HCT116 (cell line): Measurements from ENCODE around the gene CAND2. TPM values are rescaled to one million over a fixed set of nuclear protein-coding genes. Genes with fewer than 3 reads are reported as not detected.

Experiments used
- ATAC-seq: fragments of 200-7000 bp; cut with Tn5 transposase; 2 replicates; pipeline ENCODE4 v1.9.1; 2020; ENCODE audit warnings: mild to moderate bottlenecking, moderate library complexity
- BruUV-seq: library from RNA; stranded (reverse); fragments of 400-500 nt; replicated peaks from 2 replicates; lab custom pipeline; 2021; lab: Mats Ljungman, UMichigan
- CTCF ChIA-PET: fragments of 300-600 bp; sonication (Branson Sonifier 250); formaldehyde crosslinking; loops from one replicate; lab custom pipeline; 2021; ENCODE audit warnings: antibody characterized with exemption; lab: Charles Lee
- POLR2A ChIA-PET: fragments of 300-600, 350-600 bp; sonication (Branson Sonifier 250); formaldehyde crosslinking; loops from one replicate; lab custom pipeline; 2021; ENCODE audit warnings: antibody characterized with exemption; lab: Charles Lee
- RAD21 ChIA-PET, 2 experiments: fragments of 300-600 bp; sonication (Branson Sonifier 250); formaldehyde crosslinking; loops; one replicate each; lab custom pipeline; 2023; ENCODE audit warnings: low total read pairs in 2 of 2; ENCODE audit not compliant: uncharacterized antibody in 2 of 2, unreplicated experiment in 2 of 2, low non-redundant PET in 1 of 2; lab: Charles Lee
- DNase-seq: peaks from one replicate; pipeline ENCODE4 v3.0.0-alpha.2; 2010; ENCODE audit warnings: low read depth, low spot score
- H2AFZ ChIP-seq: fragments of 200-600 bp; shearing (Covaris generic), sonication (generic); 2 replicates; pipeline ENCODE4 v1.6.1; 2017; ENCODE audit warnings: low read depth, mixed run types, mixed read lengths, antibody characterized with exemption, low read length; ENCODE audit not compliant: poor library complexity, severe bottlenecking
- H3K27ac ChIP-seq: 2 replicates; pipeline ENCODE4 v1.5.1; 2012; ENCODE audit warnings: low read depth, low read length
- H3K27me3 ChIP-seq: fragments of 200-600 bp; sonication (generic); 2 replicates; pipeline ENCODE4 v1.6.1; 2016; ENCODE audit warnings: mixed run types, low read length, mixed read lengths; ENCODE audit not compliant: insufficient read depth
- H3K36me3 ChIP-seq, 2 experiments: fragments of 200-500 bp in 1 of 2; fragments of 200-600 bp in 1 of 2; sonication (Bioruptor generic) in 1 of 2; sonication (generic) in 1 of 2; 2 replicates each; pipeline versions ENCODE4 v1.5.1 to v1.6.1; 2014 to 2016; ENCODE audit warnings: low read length in 2 of 2, inconsistent platforms in 1 of 2, mixed read lengths in 1 of 2, mixed run types in 1 of 2; ENCODE audit not compliant: insufficient read depth in 2 of 2, control insufficient read depth in 1 of 2
- H3K4me1 ChIP-seq, 2 experiments: fragments of 200-600 bp in 1 of 2; sonication (generic) in 1 of 2; 2 replicates each; pipeline versions ENCODE4 v1.5.1 to v1.6.1; 2012 to 2017; ENCODE audit warnings: low read length in 2 of 2, inconsistent platforms in 1 of 2, mild to moderate bottlenecking in 1 of 2, mixed read lengths in 1 of 2, mixed run types in 1 of 2, moderate library complexity in 1 of 2; ENCODE audit not compliant: insufficient read depth in 2 of 2, control insufficient read depth in 1 of 2
- H3K4me2 ChIP-seq: fragments of 200-600 bp; sonication (generic); 2 replicates; pipeline ENCODE4 v1.6.1; 2017; ENCODE audit warnings: mixed run types, low read length, mixed read lengths
- H3K4me3 ChIP-seq, 2 experiments: fragments of 200-600 bp in 1 of 2; sonication (generic) in 1 of 2; replicated peaks in 1 of 2; 2 replicates each; pipeline ENCODE4 v1.5.1; 2011 to 2016; ENCODE audit warnings: low read length in 2 of 2, control low read depth in 1 of 2, low read depth in 1 of 2, mild to moderate bottlenecking in 1 of 2, mixed read lengths in 1 of 2, mixed run types in 1 of 2
- H3K79me2 ChIP-seq: fragments of 200-600 bp; sonication (generic); 2 replicates; pipeline ENCODE4 v1.6.1; 2017; ENCODE audit warnings: mild to moderate bottlenecking, mixed run types, low read length, moderate library complexity, mixed read lengths; ENCODE audit not compliant: insufficient read depth
- H3K9ac ChIP-seq: fragments of 200-600 bp; sonication (generic); 2 replicates; pipeline ENCODE4 v1.6.1; 2016; ENCODE audit warnings: low read length, mixed read lengths
- H3K9me2 ChIP-seq: fragments of 200-600 bp; sonication (generic), shearing (Covaris generic); 2 replicates; pipeline ENCODE4 v1.6.1; 2017; ENCODE audit warnings: mixed run types, mild to moderate bottlenecking, moderate library complexity; ENCODE audit not compliant: insufficient read depth
- H3K9me3 ChIP-seq, 2 experiments: fragments of 200-500 bp in 1 of 2; fragments of 200-600 bp in 1 of 2; sonication (Bioruptor generic) in 1 of 2; sonication (generic) in 1 of 2; 2 replicates each; pipeline ENCODE4 v1.6.1; 2014 to 2017; ENCODE audit warnings: low read length in 2 of 2, mixed read lengths in 2 of 2, inconsistent platforms in 1 of 2, low read depth in 1 of 2, mild to moderate bottlenecking in 1 of 2, mixed run types in 1 of 2, moderate library complexity in 1 of 2; ENCODE audit not compliant: control insufficient read depth in 1 of 2, insufficient read depth in 1 of 2
- H4K20me1 ChIP-seq: fragments of 200-600 bp; sonication (generic), shearing (Covaris generic); 2 replicates; pipeline ENCODE4 v1.6.1; 2017; ENCODE audit warnings: mixed run types, mild to moderate bottlenecking, moderate library complexity; ENCODE audit not compliant: insufficient read depth
- ATF3 ChIP-seq: IDR thresholded peaks from 2 replicates; pipeline ENCODE4 v1.6.1; 2012
- CEBPB ChIP-seq: IDR thresholded peaks from 2 replicates; pipeline ENCODE4 v1.6.1; 2012; ENCODE audit warnings: low read depth
- CTCF ChIP-seq, 3 experiments: fragments of 200-600 bp in 1 of 3; sonication (generic) in 1 of 3; IDR thresholded peaks in 2 of 3; conservative IDR thresholded peaks in 1 of 3; 2 replicates each; pipeline ENCODE4 v1.5.1; 2012 to 2017; ENCODE audit warnings: low read depth in 2 of 3, low read length in 2 of 3, antibody characterized with exemption in 1 of 3, borderline replicate concordance in 1 of 3, control low read depth in 1 of 3, mild to moderate bottlenecking in 1 of 3, mixed read lengths in 1 of 3, mixed run types in 1 of 3, moderate library complexity in 1 of 3; ENCODE audit not compliant: insufficient read depth in 1 of 3
- EZH2 ChIP-seq: fragments of 200-600 bp; sonication (generic); IDR thresholded peaks from 2 replicates; pipeline ENCODE4 v1.6.1; 2017; ENCODE audit warnings: antibody characterized with exemption, mixed run types
- EZH2phosphoT487 ChIP-seq: fragments of 200-600 bp; IDR thresholded peaks from 2 replicates; pipeline ENCODE4 v1.6.1; 2018; ENCODE audit warnings: antibody characterized with exemption, borderline replicate concordance
- FOSL1 ChIP-seq: IDR thresholded peaks from 2 replicates; pipeline ENCODE4 v1.6.1; 2012; ENCODE audit warnings: low read depth
- JUND ChIP-seq: IDR thresholded peaks from 2 replicates; pipeline ENCODE4 v1.6.1; 2012
- POLR2AphosphoS5 ChIP-seq: IDR thresholded peaks from 2 replicates; pipeline ENCODE4 v1.6.1; 2011; ENCODE audit warnings: mild to moderate bottlenecking, low read depth, low read length, moderate library complexity
- RAD21 ChIP-seq: IDR thresholded peaks from 2 replicates; pipeline ENCODE4 v1.6.1; 2012; ENCODE audit warnings: low read depth, mild to moderate bottlenecking
- SP1 ChIP-seq: IDR thresholded peaks from 2 replicates; pipeline ENCODE4 v1.6.1; 2012; ENCODE audit warnings: low read depth
- SRF ChIP-seq: IDR thresholded peaks from 2 replicates; pipeline ENCODE4 v1.6.1; 2012; ENCODE audit warnings: low read depth
- YY1 ChIP-seq: IDR thresholded peaks from 2 replicates; pipeline ENCODE4 v1.6.1; 2011; ENCODE audit warnings: low read length, low read depth, moderate library complexity, mild to moderate bottlenecking; ENCODE audit not compliant: insufficient replicate concordance; ENCODE audit errors: extremely low read depth
- ZFX ChIP-seq: fragments of 450-650 bp; IDR thresholded peaks from 2 replicates; pipeline ENCODE4 v1.6.1; 2017
- ZNF274 ChIP-seq: fragments of 200-500 bp; sonication (Bioruptor generic); IDR thresholded peaks from 2 replicates; pipeline ENCODE4 v1.6.1; 2014; ENCODE audit warnings: mild to moderate bottlenecking, low read depth, low read length, inconsistent platforms
- intact Hi-C: fragments of 100-400 bp; cut with micrococcal nuclease; formaldehyde crosslinking; loops from 2 replicates; pipeline ENCODE4 v1.10.0; 2022
- total RNA-seq: library from RNA; stranded (reverse); gene quantifications from one replicate; pipeline ENCODE4 v1.2.1, GENCODE V29; 2021; ENCODE audit not compliant: unreplicated experiment

CAND2 gene
- total RNA-seq, 1 experiment from 2014 or later: not detected

GRCh38 chr3:12803371-12803770, 6.9 kb downstream of the CAND2 start:
- H4K20me1 ChIP-seq: no peaks in the 10 kb centered on the region
- no TSS peak for BruUV-seq
- no peak overlapping the region for H2AFZ ChIP-seq
- ChIA-PET RAD21 (no interaction called here), CTCF (no interaction called here), POLR2A (no interaction called here)
- intact Hi-C loops: no loop called here
- ATAC-seq (no peak), DNase-seq (no peak)
- no peaks in the 10 kb centered on the region for H3K9me3 ChIP-seq
- H3K9me2 ChIP-seq: no peaks in the 10 kb centered on the region
- H3K4me3 ChIP-seq: no peak overlapping the region
- no peaks in the 10 kb centered on the region for H3K27me3 ChIP-seq
- no peaks in the 10 kb centered on the region for H3K4me1 ChIP-seq
- H3K4me2 ChIP-seq: no peak overlapping the region
- H3K79me2 ChIP-seq: no peaks in the 10 kb centered on the region
- no peak overlapping the region for H3K27ac ChIP-seq
- no peaks in the 10 kb centered on the region for H3K36me3 ChIP-seq
- TF ChIP-seq SP1 (no peak), ZFX (no peak)
- H3K9ac ChIP-seq: no peak overlapping the region

- Histone ChIP-seq H3K4me2 (no peak overlapping the region), H3K4me1 (peaks cover 9 to 16% of the 10 kb centered on the region in 2 experiments), H3K27me3 (no peaks in the 10 kb centered on the region), H2AFZ (no peak overlapping the region), H3K9ac (no peak overlapping the region), H3K79me2 (no peaks in the 10 kb centered on the region), H3K36me3 (no peaks in the 10 kb centered on the region), H3K27ac (no peak overlapping the region), H3K4me3 (no peak overlapping the region), H3K9me2 (no peaks in the 10 kb centered on the region), H4K20me1 (no peaks in the 10 kb centered on the region), H3K9me3 (no peaks in the 10 kb centered on the region)
- BruUV-seq: no TSS peak
- ChIA-PET RAD21 (no interaction called here), CTCF (interaction anchor here (1.3 to 1.5 kb wide), 3 partner anchors 16 to 245 kb away, joined by 3 read pairs; no protein-coding TSS in a partner anchor), POLR2A (interaction anchor here (0.9 kb wide), 1 partner anchor 48 kb away, joined by 3 read pairs; the partner anchor contains the start of gene TMEM40)
- DNase-seq: no peak
- intact Hi-C loops: loop anchor here (2.0 kb wide), 1 partner anchor 100 kb away; no protein-coding TSS in a partner anchor
- ATAC-seq: no peak
- no peak for TF ChIP-seq EZH2
- TF ChIP-seq CEBPB: no peak
- TF ChIP-seq JUND: no peak
- no peak for TF ChIP-seq ZNF274
- TF ChIP-seq FOSL1: no peak
- peak; percentile 19; the same call in 1 of the 2 replicates for TF ChIP-seq RAD21
- TF ChIP-seq EZH2phosphoT487: no peak
- TF ChIP-seq ATF3: no peak
- TF ChIP-seq POLR2AphosphoS5: no peak
- TF ChIP-seq SRF: no peak
- no peak for TF ChIP-seq YY1
- TF ChIP-seq CTCF (IDR thresholded peaks at IDR 0.05 in 2 of 3, conservative IDR thresholded peaks at IDR 0.05 in 1 of 3; ENCODE audit: borderline replicate concordance in 1 of 3, insufficient read depth in 1 of 3, low read depth in 2 of 3, low read length in 2 of 3): peak in 2 of 3 experiments; percentile 27 to 32; a peak in 2 of 6 replicates
- no peak for TF ChIP-seq SP1
- no peak for TF ChIP-seq ZFX
Observed at GRCh38 chr3:12807066-12807465, 10.6 kb downstream of the CAND2 start.
